Kidney (tissue), 14 donors: ENCODE data around the gene FAM161A. TPM values are rescaled to one million over a fixed set of nuclear protein-coding genes. Genes with fewer than 3 reads are reported as not detected.
"Not testable (repeated sequence)": the region's sequence is repeated elsewhere in the genome, so short reads cannot be mapped to it uniquely, and the experiment has no call there.

Experiments
- DNase-seq, 5 donors: peaks; one replicate each; pipeline ENCODE4 v3.0.0-alpha.2; 2013 to 2020
- FAIRE-seq: peaks from 2 replicates; lab custom pipeline; 2012; peaks lifted over from hg19 to GRCh38; lab: Jason Lieb, UNC
- H3K27ac ChIP-seq, 2 donors: one replicate each; pipeline ENCODE4 v1.7.0; 2013; ENCODE audit warnings: low read depth in 2 of 2, low read length in 2 of 2, inconsistent platforms in 1 of 2
- H3K27me3 ChIP-seq: one replicate; pipeline ENCODE4 v1.7.1; 2013; ENCODE audit warnings: low read length, inconsistent platforms; ENCODE audit not compliant: control insufficient read depth, insufficient read depth
- H3K36me3 ChIP-seq, 3 donors: one replicate each; pipeline versions ENCODE4 v1.7.0 to v1.7.1; 2013; ENCODE audit warnings: low read length in 3 of 3, control low read depth in 1 of 3, inconsistent platforms in 1 of 3; ENCODE audit not compliant: insufficient read depth in 3 of 3, control insufficient read depth in 2 of 3
- H3K4me1 ChIP-seq, 3 donors: one replicate each; pipeline versions ENCODE4 v1.7.0 to v1.7.1; 2013; ENCODE audit warnings: low read length in 3 of 3, inconsistent platforms in 1 of 3, low read depth in 1 of 3; ENCODE audit not compliant: control insufficient read depth in 2 of 3, insufficient read depth in 2 of 3
- H3K4me3 ChIP-seq, 3 donors: one replicate each; pipeline versions ENCODE4 v1.7.0 to v1.8.1; 2013; ENCODE audit warnings: low read length in 3 of 3, control low read depth in 1 of 3, inconsistent platforms in 1 of 3
- H3K9ac ChIP-seq, 3 donors: one replicate each; pipeline versions ENCODE4 v1.7.0 to v1.7.1; 2013; ENCODE audit warnings: low read length in 3 of 3, control low read depth in 1 of 3, inconsistent platforms in 1 of 3
- H3K9me3 ChIP-seq, 3 donors: one replicate each; pipeline versions ENCODE4 v1.7.0 to v1.7.1; 2013; ENCODE audit warnings: low read length in 3 of 3, control low read depth in 1 of 3, inconsistent platforms in 1 of 3; ENCODE audit not compliant: control insufficient read depth in 2 of 3, insufficient read depth in 1 of 3
- intact Hi-C: fragments of 100-400 bp; cut with DNase I; formaldehyde crosslinking; loops from one replicate; pipeline ENCODE4 v1.11.1; 2022
- polyA plus RNA-seq: library from polyadenylated mRNA; stranded (reverse); fragments of 350-450 nt; fragmentation: Illumina TruSeq; extraction: RNeasy Lipid Tissue Mini Kit (QIAGEN cat#74804); gene quantifications from one replicate; pipeline ENCODE4 v1.2.3, GENCODE V29; 2014; ENCODE audit warnings: low read depth, low replicate concordance; ENCODE audit not compliant: insufficient read depth
- total RNA-seq: library from RNA; stranded (reverse); fragmentation: NEBNext Ultra II Directional; extraction: Animal tissue kit (Norgen Biotek cat#: 25700); gene quantifications from one replicate; pipeline ENCODE4 v1.2.1, GENCODE V29; 2021
- TF ChIP-seq, protein P1 (sequence below): IDR thresholded peaks from 3 replicates; pipeline ENCODE4 v1.5.1; 2012; ENCODE audit warnings: mild to moderate bottlenecking, moderate library complexity, borderline replicate concordance; ENCODE audit not compliant: insufficient read depth; ENCODE audit errors: extremely low read depth
- donor health status: control.
- donor health status: control.
- donor health status: control.
- donor health status: control.
- donor health status: control.
- donor health status: DM: yes; HTN: yes; CAD: no.
- donor health status: Normal renal cell carcinoma (clear cell type).

The FAM161A gene
- total and polyA plus RNA-seq, 2 donors from 2014 or later = 1.5 to 3.7 TPM

DNA sequence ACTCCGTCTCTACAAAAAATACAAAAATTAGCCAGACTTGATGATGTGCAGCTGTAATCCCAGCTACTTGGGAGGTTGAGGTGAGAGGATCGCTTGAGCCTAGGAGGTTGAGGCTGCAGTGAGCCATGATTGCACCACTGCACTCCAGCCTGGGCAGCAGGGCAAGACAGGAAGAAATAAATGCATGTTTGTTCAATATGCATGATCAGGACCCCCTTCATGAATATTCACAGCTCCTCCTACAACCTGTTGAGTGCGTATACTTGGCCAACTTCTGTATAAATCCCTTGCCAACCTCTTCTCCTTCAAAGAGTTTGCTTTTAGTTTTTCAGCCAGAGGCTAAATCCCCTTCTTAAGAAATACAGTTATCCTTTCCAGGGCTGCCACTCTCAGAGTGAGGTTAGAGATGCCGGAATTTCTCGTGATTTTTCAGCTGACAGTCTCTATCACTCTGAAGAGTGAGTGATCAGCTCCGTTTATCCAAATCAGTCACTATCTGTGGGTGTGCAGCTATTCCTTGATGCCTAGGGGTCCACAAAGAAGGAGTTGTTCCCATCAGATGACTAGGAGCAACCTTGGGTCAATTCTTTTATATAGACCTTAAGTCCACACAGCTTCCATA is 39.2 kb downstream of the FAM161A start:
- no peak overlapping the region for H3K4me3 ChIP-seq
- H3K9me3 ChIP-seq = no peaks in the 10 kb centered on the region
- H3K27me3 ChIP-seq = no peaks in the 10 kb centered on the region
- no peak overlapping the region for H3K9ac ChIP-seq
- no peaks in the 10 kb centered on the region for H3K36me3 ChIP-seq
- H3K27ac ChIP-seq = no peak overlapping the region
- FAIRE-seq (no peak), DNase-seq (no peak)
- intact Hi-C loops = no loop called here
- H3K4me1 ChIP-seq = peaks cover 0 to 5% (median 0%) of the 10 kb centered on the region in 3 donors
- TF ChIP-seq, protein P1, sequence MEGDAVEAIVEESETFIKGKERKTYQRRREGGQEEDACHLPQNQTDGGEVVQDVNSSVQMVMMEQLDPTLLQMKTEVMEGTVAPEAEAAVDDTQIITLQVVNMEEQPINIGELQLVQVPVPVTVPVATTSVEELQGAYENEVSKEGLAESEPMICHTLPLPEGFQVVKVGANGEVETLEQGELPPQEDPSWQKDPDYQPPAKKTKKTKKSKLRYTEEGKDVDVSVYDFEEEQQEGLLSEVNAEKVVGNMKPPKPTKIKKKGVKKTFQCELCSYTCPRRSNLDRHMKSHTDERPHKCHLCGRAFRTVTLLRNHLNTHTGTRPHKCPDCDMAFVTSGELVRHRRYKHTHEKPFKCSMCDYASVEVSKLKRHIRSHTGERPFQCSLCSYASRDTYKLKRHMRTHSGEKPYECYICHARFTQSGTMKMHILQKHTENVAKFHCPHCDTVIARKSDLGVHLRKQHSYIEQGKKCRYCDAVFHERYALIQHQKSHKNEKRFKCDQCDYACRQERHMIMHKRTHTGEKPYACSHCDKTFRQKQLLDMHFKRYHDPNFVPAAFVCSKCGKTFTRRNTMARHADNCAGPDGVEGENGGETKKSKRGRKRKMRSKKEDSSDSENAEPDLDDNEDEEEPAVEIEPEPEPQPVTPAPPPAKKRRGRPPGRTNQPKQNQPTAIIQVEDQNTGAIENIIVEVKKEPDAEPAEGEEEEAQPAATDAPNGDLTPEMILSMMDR = no peak

DNA sequence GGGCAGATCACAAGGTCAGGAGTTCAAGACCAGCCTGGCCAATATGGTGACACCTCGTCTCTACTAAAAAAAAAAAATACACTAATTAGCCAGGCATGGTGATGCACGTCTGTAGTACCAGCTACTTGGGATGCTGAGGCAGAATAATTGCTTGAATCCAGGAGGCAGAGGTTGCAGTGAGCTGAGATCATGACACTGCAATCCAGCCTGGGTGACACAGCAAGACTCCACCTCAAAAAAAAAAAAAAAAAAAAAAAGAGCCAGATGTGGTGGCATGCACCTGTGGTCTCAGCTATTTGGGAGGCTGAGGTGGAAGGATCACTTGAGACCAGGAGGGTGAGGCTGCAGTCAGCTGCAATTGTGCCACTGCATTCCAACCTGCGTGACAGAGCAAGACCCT is 40.5 kb downstream of the FAM161A start:
- H3K27me3 ChIP-seq, DNase-seq, H3K4me1 ChIP-seq, H3K4me3 ChIP-seq, intact Hi-C loops, H3K27ac ChIP-seq, H3K9me3 ChIP-seq, H3K9ac ChIP-seq, H3K36me3 ChIP-seq, FAIRE-seq: not testable (repeated sequence)

DNA sequence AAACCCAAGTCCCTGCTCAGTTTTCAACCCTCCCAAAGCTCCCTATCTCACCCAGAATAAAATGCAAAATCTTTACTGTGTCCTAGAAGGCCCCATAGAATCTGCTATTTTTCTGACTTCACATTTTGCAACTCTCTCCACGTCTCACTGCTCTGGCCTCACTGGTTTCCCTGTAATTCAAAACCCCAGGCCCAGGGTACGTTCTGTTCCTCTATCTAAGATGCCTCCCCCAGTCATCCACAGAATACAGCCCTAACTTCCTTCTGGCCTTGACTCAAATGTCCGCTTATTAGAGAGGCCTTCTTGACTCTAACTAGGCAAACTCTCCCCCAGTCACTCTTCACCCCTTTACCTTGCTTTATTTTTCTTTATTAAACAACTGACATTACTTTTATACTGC is 42.0 kb downstream of the FAM161A start:
- no peak overlapping the region for H3K4me3 ChIP-seq
- no peak for FAIRE-seq
- TF ChIP-seq, protein P1 = no peak
- no peak overlapping the region for H3K9ac ChIP-seq
- H3K27ac ChIP-seq = no peak overlapping the region
- no peaks in the 10 kb centered on the region for H3K9me3 ChIP-seq
- H3K4me1 ChIP-seq = peaks cover 0 to 5% (median 0%) of the 10 kb centered on the region in 3 donors
- no peaks in the 10 kb centered on the region for H3K27me3 ChIP-seq
- peak in 2 of 5 donors; percentile 13 to 17 for DNase-seq
- intact Hi-C loops = no loop called here
- no peaks in the 10 kb centered on the region for H3K36me3 ChIP-seq

DNA sequence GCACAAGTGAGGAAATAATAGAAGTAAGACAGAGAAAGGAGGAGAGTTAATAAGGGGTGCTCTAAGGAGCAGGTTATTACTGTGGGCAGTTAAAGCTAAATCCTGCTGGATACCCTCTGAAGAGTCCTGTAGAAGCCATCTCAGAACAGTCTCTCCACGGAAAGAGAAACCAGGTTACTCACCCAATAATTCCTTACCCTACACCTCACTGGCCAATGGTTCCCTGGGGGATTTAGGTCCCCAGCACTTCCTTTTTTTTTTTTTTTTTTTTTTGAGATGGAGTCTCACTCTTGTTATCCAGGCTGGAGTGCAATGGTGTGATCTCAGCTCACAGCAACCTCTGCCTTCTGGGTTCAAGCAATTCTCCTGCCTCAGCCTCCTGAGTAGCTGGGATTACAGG is 43.7 kb downstream of the FAM161A start:
- FAIRE-seq, H3K9me3 ChIP-seq, DNase-seq, H3K9ac ChIP-seq, H3K4me3 ChIP-seq, H3K36me3 ChIP-seq, H3K27ac ChIP-seq, H3K27me3 ChIP-seq, intact Hi-C loops, H3K4me1 ChIP-seq: not testable (repeated sequence)

DNA sequence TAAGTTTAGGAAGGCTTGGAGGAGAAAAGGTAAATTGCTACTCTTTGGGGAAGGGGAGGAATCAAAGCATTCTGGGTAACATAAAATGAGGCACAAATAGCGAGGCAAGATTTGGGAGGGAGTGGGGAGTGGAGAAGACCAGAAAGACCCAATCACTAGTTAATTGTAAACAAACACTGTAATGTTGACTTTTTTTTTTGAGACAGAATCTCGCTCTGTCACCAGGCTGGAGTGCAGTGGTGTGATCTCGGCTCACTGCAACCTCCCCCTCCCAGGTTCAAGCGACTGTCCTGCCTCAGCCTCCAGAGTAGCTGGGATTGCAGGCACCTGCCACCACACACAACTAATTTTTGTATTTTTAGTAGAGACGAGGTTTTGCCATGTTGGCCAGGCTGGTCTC is 45.2 kb downstream of the FAM161A start:
- H3K4me3 ChIP-seq, H3K36me3 ChIP-seq, H3K27ac ChIP-seq, FAIRE-seq, DNase-seq, H3K9ac ChIP-seq, H3K4me1 ChIP-seq, intact Hi-C loops, H3K27me3 ChIP-seq, H3K9me3 ChIP-seq: not testable (repeated sequence)
